ENCODE measurements around the gene GSTCD.
"Not testable (repeated sequence)": the region's sequence is repeated elsewhere in the genome, so short reads cannot be mapped to it uniquely, and the experiment has no call there.

The GSTCD gene

DNA sequence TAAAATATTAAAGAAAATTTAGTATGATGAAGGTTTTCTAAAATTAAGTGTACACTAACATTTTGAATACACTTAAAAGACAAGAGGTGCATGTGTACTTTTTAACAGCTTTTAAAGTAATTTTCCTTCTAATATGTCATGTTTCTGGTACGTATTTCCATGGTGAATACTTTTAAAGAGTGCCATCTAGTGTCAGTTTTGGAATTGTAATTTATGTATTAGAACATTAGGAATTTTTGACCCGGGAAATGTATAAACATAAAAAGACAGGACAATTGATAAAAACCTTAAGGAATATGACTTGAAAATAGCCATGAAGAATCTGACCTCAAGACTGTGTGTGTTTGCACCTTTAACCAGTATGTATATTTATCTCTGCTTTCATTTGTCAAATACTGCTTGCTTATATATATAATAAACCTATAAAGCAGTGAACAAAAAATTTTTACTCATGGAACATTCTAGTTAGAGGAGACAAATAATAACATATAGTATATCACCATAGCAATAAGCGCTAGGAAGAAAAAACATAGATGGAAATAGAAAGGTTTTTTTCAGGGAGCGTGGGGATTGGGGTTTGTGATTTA, 7.2 kb downstream of the GSTCD start:
- DNase-seq (ENCODE audit: low read depth): no peak

DNA sequence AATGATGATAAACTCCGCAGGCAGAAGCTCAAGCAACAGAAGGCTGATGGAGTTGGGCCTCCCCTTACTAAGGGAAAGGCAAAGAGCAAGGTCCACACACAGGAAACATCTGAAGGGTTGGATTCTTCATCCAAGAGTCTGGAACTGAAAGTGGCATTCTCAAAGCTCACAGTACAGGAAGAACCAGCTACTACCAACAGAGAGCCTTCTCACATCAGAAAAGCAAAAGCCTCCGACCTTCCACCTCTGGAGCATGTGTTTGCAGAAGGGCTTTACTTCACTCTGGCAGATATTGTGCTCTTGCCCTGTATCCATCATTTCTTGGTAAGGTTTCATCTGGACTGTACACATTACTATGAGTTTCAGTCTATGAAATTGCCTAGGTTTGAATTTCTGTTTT, 10.6 kb downstream of the GSTCD start:
- DNase-seq (ENCODE audit: low read depth): no peak

DNA sequence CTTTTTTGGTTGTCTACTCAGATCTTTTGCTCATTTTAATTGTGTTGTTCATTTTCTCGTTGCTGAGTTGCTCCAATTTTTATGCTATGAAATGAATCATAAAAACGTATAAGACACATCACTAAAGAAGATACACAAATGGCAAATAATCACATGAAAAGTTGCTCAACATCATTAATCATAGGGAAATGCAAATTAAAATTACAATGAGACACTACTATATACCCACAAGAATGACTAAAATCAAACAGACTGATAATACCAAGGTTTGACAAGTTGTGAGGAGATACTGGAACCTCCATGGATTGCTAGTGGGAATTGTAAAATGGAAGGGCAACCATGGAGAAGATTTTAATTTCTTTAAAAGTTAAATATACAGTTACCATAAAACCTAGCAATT, 17.0 kb downstream of the GSTCD start:
- DNase-seq (ENCODE audit: low read depth): no peak

DNA sequence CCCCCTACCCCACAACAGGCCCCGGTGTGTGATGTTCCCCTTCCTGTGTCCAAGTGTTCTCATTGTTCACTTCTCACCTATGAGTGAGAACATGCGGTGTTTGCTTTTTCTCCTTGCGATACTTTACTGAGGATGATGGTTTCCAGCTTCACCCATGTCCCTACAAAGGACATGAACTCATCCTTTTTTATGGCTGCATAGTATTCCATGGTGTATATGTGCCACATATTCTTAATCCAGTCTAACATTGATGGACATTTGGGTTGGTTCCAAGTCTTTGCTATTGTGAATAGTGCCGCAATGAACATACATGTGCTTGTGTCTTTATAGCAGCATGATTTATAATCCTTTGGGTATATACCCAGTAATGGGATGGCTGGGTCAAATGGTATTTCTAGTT, 21.3 kb downstream of the GSTCD start:
- not testable (repeated sequence) for DNase-seq (ENCODE audit: low read depth)

DNA sequence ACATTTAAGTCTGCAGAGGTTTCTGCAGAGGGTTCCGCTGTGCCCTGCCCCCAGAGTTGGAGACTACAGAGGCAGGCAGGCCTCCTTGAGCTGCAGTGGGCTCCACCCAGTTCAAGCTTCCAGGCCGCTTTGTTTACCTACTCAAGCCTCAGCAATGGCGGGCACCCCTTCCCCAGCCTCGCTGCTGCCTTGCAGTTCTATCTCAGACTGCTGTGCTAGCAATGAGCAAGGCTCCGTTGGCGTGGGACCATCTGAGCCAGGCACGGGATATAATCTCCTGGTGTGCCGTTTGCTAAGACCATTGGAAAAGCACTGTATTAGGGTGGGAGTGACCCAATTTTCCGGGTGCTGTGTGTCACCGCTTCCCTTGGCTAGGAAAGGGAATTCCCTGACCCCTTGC, 26.6 kb downstream of the GSTCD start:
- DNase-seq (ENCODE audit: low read depth): not testable (repeated sequence)

DNA sequence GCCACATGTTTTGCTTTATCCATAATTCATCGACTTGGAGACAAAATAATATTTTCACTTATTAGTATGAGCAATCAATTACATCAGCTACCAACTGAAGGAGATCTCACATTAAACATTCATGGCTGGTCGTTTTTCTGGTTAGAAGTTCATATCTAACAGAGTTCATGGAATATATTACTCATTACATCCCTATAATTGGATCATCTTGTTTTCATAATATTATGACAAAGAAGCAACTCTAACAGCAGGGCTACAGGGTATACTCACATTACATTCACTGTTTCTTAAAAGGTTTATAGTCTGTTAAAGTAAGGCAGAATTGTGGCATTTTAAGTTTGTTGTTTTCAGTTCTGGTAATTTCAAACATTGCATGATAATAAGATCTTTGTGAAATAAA, 33.0 kb downstream of the GSTCD start:
- no peak for DNase-seq (ENCODE audit: low read depth)

DNA sequence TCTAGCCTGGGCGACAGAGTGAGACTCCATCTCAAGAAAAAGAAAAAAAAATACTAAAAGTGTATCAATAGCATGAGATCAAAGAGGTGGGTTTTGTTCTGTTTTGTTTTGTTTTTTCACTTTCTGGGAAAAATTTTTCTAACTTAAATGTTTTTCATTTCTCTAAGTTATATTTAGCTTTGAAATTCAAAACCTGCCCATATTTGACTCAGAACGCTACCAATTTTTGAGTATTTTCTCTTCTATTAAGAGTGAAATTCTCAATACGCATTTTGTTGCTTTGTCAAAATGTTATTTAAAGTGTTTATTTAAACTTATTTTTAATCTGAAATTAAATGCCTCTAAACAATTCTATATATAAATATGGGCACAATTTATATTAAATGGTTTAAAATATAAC, 39.6 kb downstream of the GSTCD start:
- DNase-seq (ENCODE audit: low read depth): no peak

DNA sequence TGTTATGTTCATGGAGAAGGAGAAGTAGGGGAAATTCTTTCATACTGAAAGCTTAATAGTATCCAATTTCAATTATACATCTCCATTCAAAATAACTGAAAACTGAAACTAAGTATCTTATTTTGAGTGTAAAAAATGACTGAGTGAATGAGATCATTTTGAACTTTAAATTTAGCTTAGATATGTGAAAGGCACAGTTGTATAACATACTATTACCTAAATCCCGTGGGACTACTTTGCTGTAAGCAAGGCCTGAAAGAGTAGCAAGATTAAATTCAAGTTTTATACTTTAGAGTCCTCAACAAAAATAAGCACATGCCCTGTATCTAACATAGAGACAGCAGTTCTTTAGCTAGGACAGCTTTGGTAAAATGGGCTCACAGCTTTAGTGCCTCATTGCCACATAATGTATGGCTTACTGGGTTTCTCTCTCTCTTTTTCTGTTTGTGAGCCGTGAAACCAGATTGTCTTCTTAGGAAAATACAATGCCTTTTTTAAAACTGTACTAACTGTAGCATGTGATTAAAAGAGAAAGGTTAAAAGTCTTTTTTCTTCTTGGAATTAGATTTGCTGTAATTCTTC, 43.2 kb downstream of the GSTCD start:
- no peak for DNase-seq (ENCODE audit: low read depth)

DNA sequence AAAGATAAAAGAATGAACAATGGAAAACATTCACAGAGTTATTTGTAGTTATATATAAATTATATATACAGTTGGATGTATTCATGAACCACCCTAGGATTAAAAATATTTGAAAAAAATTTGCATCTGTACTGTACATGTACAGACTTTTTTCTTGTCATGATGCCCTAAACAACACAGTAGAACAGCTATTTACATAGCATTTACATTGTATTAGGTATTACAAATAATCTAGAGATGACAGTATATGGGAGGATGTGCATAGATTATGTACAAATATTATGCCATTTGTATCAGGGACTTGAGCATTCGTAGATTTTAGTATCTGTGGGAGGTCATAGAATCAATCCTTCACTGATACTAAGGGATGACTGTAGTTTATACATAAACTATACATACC, 44.8 kb downstream of the GSTCD start:
- DNase-seq (ENCODE audit: low read depth): no peak

DNA sequence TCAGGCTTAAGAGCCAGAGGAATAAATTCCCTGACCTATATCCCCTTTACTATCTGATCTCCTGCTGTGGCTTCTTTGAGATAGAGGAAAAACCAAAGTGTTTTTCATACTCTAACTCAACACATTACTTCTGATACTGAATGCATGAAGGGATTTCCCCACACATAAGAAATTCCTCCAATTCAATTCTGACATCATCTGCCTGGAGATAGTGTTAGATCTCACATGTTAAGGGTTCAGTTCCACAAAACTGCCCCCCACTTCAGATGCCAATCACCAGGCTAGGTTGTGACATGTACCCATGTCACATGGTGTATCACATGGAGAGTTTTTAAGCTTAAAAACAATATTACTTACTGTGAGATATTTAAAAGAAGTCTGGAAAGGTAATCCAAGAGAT, 46.8 kb downstream of the GSTCD start:
- no peak for DNase-seq (ENCODE audit: low read depth)

DNA sequence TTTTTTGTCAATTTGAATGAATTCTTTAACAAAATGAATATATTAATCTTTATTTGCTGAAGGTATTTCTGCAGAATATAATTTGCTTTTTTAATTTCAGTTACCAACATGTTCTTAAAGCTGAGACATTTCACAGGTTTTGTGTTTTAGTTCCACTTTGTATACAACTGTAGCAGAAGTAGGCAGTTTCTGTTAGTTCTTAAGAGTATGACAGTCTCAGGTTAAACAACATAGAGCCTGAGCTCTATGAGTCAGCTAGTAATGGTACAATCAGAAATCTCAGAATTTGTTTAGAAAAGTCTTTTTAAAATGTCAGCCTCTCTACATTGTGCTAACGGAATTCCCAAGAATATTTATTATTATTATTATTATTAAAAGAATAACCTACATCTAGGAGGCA, 50.4 kb downstream of the GSTCD start:
- no peak for DNase-seq (ENCODE audit: low read depth)

DNA sequence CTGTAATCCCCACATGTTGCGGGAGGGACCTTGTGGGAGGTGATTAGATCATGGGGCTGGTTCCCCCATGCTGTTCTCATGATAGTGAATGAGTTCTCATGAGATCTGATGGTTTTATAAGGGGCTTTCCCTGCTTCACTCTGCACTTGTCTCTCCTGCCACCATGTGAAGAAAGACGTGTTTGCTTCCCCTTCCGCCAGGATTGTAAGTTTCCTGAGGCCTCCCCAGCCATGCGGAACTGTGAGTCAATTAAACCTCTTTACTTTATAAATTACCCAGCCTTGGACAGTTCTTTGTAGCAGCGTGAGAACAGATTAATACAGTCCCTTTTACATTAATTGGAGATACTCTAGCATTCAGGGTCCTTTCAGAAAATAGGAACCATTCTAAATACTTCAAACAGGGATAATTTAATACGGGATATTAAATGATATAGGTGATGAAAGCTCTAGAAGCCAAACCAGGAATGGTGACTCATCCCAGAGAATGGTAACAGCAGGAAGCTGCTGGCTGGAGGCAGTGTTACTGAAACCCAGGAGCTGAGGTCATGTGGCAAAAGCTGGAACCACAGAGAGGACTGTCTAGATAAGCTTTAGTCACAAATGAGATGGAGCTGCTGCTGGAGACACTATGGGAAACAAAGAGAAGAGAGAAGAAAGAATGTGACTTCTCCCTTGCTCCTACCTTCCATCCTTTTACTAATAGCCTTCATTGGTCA, 57.3 kb downstream of the GSTCD start:
- DNase-seq (ENCODE audit: low read depth): peak; percentile 12

DNA sequence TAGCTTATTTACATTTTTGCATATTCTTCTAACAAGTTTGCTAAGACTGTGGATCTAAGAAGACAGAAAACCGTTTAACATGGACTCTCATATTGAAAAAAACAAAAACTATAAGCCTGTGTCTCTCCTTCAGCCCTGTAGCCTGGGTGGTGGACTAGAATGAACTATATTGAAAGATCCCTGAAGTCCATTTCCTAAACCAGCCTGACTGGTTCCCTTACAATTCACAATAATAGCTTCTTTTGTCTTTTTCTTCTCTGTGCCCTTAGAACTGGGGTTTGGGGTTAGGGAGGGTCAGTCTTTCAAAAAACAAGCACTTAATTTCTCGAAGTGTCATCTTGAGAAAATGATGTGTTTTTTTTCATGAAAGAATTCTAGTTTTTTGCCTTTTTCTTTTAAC, 59.0 kb downstream of the GSTCD start:
- DNase-seq (ENCODE audit: low read depth): no peak

DNA sequence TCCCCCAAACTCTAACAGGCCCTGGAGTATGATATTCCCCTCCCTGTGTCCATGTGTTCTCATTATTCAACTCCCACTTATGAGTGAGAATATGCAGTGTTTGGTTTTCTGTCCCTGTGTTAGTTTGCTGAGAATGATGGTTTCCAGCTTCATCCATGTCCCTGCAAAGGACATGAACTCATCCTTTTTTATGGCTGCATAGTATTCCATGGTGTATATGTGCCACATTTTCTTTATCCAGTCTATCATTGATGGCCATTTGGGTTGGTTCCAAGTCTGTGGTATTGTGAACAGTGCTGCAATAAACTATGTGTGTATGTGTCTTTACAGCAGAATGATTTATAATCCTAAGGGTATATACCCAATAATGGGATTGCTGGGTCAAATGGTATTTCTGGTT, 61.9 kb downstream of the GSTCD start:
- not testable (repeated sequence) for DNase-seq (ENCODE audit: low read depth)

DNA sequence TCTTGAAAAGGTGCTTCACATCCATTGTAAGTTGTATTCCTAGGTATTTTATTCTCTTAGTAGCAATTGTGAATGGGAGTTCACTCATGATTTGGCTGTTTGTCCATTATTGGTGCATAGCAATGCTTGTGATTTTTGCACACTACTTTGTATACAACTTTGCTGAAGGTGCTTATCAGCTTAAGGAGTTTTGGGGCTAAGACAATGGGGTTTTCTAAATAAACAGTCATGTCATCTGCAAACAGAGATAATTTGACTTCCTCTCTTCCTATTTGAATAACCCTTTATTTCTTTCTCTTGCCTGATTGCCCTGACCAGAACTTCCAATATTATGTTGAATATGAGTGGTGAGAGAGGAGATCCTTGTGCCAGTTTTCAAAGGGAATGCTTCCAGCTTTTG, 63.5 kb downstream of the GSTCD start:
- not testable (repeated sequence) for DNase-seq (ENCODE audit: low read depth)

DNA sequence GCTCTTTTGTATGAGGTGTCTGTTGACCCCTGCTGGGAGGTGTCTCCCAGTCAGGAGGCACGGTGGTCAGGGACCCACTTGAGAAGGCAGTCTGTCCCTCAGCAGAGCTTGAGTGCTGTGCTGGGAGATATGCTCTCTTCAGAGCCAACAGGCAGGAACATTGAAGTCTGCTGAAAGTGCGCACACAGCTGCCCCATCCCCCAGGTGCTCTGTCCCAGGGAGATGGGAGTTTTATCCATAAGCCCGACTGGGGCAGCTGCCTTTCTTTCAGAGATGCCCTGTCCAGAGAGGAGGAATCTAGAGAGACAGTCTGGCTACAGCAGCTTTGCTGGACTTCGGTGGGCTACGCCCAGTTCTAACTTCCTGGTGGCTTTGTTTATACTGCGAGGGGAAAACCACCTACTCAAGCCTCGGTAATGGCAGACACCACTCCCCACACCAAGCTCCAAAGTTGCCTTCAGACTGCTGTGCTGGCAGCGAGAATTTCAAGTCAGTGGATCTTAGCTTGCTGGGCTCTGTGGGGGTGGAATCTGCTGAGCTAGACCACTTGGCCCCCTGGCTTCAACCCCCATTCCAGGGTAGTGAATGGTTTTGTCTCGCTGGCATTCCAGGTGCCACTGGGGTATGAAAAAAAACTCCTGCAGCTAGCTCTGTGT, 67.3 kb downstream of the GSTCD start:
- not testable (repeated sequence) for DNase-seq (ENCODE audit: low read depth)

DNA sequence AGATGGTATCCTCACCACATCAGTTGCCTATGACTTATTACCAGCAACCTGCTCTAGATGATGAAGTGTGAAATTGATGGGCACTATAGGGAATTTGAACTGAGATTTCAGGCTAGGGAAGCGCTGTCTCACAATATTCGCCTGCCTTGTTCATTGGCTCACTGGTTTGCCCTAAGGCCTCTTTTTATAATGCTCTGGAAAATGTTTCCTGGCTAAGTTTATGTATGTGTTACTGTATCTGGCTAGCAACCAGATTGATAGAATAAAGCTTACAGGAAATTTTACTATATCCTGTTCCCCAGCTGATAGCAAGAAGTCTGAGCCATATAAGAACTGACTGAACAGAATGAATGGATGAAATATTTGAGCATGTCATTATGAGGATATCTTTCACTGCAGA, 71.6 kb downstream of the GSTCD start:
- no peak for DNase-seq (ENCODE audit: low read depth)

DNA sequence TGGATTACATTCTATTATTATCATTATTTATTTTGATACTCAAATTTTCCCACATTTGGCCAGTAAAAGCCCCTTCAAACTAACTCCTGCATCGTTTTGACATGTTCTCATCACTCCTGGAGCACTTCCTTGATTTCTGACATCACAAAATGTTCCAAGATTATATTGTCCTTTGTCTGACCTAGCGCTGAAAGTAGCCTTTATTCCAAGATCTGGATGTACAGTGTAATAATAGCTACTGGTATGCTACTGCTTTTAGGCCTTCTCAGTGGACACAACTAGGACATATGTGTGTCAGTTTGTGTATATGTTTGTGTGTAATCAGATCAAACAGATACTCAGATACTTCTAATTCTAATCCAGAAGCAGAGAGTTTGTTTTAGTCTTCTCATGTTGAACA, 76.2 kb downstream of the GSTCD start:
- no peak for DNase-seq (ENCODE audit: low read depth)

DNA sequence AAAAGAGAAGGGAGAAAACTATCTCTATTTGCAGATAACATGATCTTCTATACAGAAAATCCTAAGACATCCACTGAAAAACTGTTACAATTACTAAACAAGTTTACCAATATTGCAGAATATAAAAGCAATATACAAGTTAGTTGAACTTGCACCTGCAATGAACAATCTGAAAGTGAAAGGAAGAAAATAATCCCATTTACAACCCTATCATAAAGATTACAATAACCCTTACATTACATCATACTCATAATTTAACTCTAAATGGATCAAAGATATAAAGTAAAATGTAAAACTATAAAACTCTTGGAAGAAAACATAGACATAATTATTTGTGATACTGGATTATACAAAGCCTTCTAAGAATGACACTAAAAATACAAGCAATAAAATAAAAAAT, 77.2 kb downstream of the GSTCD start:
- DNase-seq (ENCODE audit: low read depth): no peak

DNA sequence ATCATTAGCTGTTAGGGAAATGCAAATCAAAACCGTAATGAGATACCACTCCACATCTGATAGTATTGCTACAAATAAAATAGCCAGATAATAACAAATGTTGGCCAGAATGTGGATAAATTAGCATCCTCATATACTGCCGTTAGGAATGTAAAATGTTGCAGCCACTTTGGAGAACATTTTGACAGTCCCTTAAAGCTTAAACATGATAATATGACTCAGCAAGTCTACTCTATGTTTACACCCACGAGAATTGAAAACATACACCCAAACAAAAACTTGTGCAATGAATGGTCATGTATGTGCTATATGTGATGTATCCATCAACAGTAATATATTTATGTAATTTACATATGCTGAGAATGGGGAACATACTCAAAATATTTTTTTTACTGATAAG, 78.2 kb downstream of the GSTCD start:
- no peak for DNase-seq (ENCODE audit: low read depth)

DNA sequence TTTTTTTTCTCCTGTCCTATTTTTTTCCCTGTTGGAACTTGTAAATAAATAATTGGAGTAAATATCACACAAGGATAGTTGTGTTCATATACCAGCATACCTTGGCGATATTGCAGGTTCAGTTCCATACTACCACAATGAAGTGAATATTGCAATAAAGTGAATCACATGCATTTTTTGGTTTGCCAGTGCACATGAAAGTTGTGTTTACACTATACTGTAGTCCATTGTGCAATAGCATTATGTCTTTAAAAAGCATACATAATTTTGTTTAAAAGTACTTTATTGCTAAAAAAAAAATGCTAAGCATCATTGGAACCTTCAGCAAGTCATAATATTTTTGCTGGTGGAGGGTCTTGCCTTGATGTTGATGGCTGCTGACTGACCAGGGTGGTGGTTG, 88.6 kb downstream of the GSTCD start:
- DNase-seq (ENCODE audit: low read depth): no peak

DNA sequence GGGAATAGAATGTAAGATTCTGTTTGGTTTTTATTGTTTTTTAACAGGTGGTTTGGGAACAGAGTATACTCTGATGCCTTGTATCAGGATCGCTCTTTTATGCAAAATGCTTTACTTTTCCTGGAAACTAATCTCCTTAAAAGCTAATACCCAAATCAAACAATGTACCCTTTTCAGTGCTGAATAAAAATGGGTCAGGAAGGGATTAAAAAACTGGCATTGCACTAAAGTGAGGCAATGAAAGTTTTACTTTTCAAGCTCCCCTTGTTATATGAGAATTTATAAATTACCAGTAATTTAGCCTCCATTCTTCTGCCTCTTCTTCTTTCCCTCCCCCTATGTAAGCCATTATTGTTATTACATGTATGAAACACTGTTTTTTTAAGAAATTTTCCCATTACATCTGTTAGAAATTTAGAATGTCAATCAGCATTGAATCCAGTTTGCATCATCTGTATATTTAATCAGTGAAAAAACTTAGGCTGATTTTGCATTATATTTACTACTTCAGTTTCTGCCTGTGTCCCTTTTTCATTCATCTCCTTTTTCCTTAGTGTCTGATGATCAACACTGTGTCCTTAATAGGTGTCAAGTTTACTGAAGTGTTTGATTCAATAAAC, 97.0 kb downstream of the GSTCD start:
- no peak for DNase-seq (ENCODE audit: low read depth)

DNA sequence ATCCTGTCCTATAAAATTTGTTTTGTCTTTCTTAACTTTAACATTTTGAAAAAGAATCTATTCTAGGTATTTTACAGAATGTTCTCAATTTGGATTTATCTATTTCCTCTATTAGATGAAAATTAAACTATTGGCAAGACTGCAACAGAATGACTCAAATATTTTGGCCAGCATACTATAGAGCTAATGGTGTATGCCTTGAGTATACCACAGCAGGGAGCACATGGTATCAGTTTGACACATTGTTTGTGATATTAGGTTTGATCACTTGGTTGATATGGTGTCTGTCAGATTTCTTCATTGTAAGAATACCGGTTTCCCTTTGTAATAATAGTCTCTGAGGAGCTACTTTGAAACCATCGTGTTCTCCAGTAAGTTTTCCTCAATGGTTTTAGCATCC, 98.9 kb downstream of the GSTCD start:
- no peak for DNase-seq (ENCODE audit: low read depth)

All from CMK (cell line).